B cell (primary cell): ENCODE results near the gene ARHGAP6.

Source experiments
- CTCF ChIP-seq: fragments of 200-600 bp; IDR thresholded peaks from one replicate; pipeline ENCODE4 v1.8.0; 2022; ENCODE audit warnings: antibody characterized with exemption, mild to moderate bottlenecking
- EZH2 ChIP-seq: IDR thresholded peaks from 2 replicates; pipeline ENCODE4 v1.6.1; 2012; ENCODE audit warnings: borderline replicate concordance, low read depth, mild to moderate bottlenecking, moderate library complexity, low read length; ENCODE audit not compliant: insufficient read depth, poor library complexity, severe bottlenecking

DNA sequence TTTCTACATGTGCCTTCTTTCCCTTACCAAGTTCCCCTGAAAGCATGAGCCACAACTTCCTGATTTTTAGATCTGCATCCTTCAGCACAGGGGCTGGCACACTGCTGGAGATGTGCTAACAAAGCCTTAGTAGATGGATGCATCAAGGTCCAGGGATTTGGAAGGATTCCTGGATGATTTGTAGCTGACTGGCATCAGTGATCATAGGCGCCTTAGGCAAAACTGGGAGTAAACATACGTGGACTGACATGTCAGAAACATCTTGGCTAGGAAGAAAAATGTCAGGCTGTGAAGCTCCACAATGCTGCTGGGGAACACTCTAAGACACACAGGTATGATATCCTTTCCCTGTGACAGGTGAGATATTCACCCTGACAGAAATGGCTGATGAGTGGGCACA lies 216.1 kb downstream of the ARHGAP6 start:
- TF ChIP-seq EZH2 (no peak), CTCF (no peak)
